ENCODE data around the gene KDM5C. TPM values are rescaled to one million over a fixed set of nuclear protein-coding genes. Genes with fewer than 3 reads are reported as not detected.

KDM5C gene
- total and polyA plus RNA-seq, 9 of the 15 experiments (the other 6 are each of a cell fraction or from before 2014, with no cell fraction given), result 0.62 to 136 (median 52.4) TPM

- TF ChIP-seq UBTF (IDR thresholded peaks at IDR 0.05; ENCODE audit: borderline replicate concordance in 1 of 2, low read depth in 2 of 2, low read length in 2 of 2) (peak in 1 of 2 experiments; percentile 38; a peak in 1 of 4 replicates), ETS2 (tag; IDR thresholded peaks at IDR 0.05; ENCODE audit: borderline replicate concordance, poor library complexity, severe bottlenecking) (no peak), ZNF311 (CRISPR knock-in tag; IDR thresholded peaks at IDR 0.05) (no peak), MCM2 (IDR thresholded peaks at IDR 0.05; ENCODE audit: low read depth) (no peak), SETDB1 (IDR thresholded peaks at IDR 0.05; ENCODE audit: low read length) (no peak), RBM15 (IDR thresholded peaks at IDR 0.05; ENCODE audit: insufficient read depth, low read length) (no peak), HNRNPL (IDR thresholded peaks at IDR 0.05; ENCODE audit: low read depth, low read length) (no peak), THRB (CRISPR knock-in tag; conservative IDR thresholded peaks at IDR 0.05) (peak; percentile 81), IRF9 (tag; IDR thresholded peaks at IDR 0.05) (no peak), MAZ (CRISPR knock-in tag; conservative IDR thresholded peaks at IDR 0.05 in 1 of 2, IDR thresholded peaks at IDR 0.05 in 1 of 2) (peak; percentile 69 to 70; a peak in 2 of 4 replicates), AFF4 (CRISPR knock-in tag; IDR thresholded peaks at IDR 0.05) (peak; percentile 69; the same call in 1 of the 2 replicates), ZNF174 (CRISPR knock-in tag; IDR thresholded peaks at IDR 0.05) (no peak), CBX3 (IDR thresholded peaks at IDR 0.05; ENCODE audit: borderline replicate concordance in 1 of 2, low read length in 2 of 2) (no peak), RBFOX2 (IDR thresholded peaks at IDR 0.05; ENCODE audit: low read depth, low read length) (peak; percentile 91)
These were observed at the start of gene KDM5C (continued) for GRCh38 chrX:53224860-53225797.
